CD14-positive monocyte (primary cell): Measurements from ENCODE around the gene PANX3. TPM values are rescaled to one million over a fixed set of nuclear protein-coding genes. Genes with fewer than 3 reads are reported as not detected.

Experiments
- DNase-seq, 3 donors: peaks; one replicate each; pipeline ENCODE4 v3.0.0-alpha.2; 2011 to 2022
- H2AFZ ChIP-seq: 2 replicates; pipeline ENCODE4 v1.6.0; 2012; ENCODE audit warnings: mild to moderate bottlenecking, low read depth, low read length, inconsistent platforms; ENCODE audit not compliant: insufficient read depth, poor library complexity, severe bottlenecking
- H3K27ac ChIP-seq, 2 donors: 1 replicate in 1 of 2; 2 replicates in 1 of 2; pipeline ENCODE4 v1.5.1; 2012 to 2013; ENCODE audit warnings: low read length in 2 of 2, control low read depth in 1 of 2, inconsistent platforms in 1 of 2, low read depth in 1 of 2, mild to moderate bottlenecking in 1 of 2
- H3K27me3 ChIP-seq, 2 donors: one replicate each; pipeline versions ENCODE4 v1.6.0 to v1.6.1; 2011 to 2013; ENCODE audit warnings: low read length in 2 of 2; ENCODE audit not compliant: control insufficient read depth in 2 of 2, insufficient read depth in 2 of 2
- H3K36me3 ChIP-seq, 2 donors: replicated peaks in 1 of 2; 1 replicate in 1 of 2; 2 replicates in 1 of 2; pipeline versions ENCODE4 v1.5.1 to v1.6.1; 2012 to 2013; ENCODE audit warnings: low read length in 2 of 2, control low read depth in 1 of 2, inconsistent platforms in 1 of 2, mild to moderate bottlenecking in 1 of 2; ENCODE audit not compliant: insufficient read depth in 2 of 2, control insufficient read depth in 1 of 2
- H3K4me1 ChIP-seq, 2 donors: 1 replicate in 1 of 2; 2 replicates in 1 of 2; pipeline versions ENCODE4 v1.5.1 to v1.6.1; 2012 to 2013; ENCODE audit warnings: low read length in 2 of 2, control low read depth in 1 of 2, inconsistent platforms in 1 of 2, mild to moderate bottlenecking in 1 of 2, moderate library complexity in 1 of 2; ENCODE audit not compliant: insufficient read depth in 2 of 2, control insufficient read depth in 1 of 2
- H3K4me2 ChIP-seq: replicated peaks from 2 replicates; pipeline ENCODE3; 2012; ENCODE audit warnings: low read length, moderate library complexity, mild to moderate bottlenecking; ENCODE audit not compliant: poor library complexity, severe bottlenecking; ENCODE audit errors: extremely low read depth
- H3K4me3 ChIP-seq, 3 experiments: fragments of 200-600 bp in 1 of 3; sonication (generic) in 1 of 3; replicated peaks in 1 of 3; 1 replicate in 2 of 3; 2 replicates in 1 of 3; pipeline ENCODE4 v1.5.1; 2011 to 2013; ENCODE audit warnings: low read length in 3 of 3, mild to moderate bottlenecking in 3 of 3, control low read depth in 2 of 3, low read depth in 2 of 3, inconsistent platforms in 1 of 3, moderate library complexity in 1 of 3
- H3K79me2 ChIP-seq: 2 replicates; pipeline ENCODE4 v1.6.0; 2012; ENCODE audit warnings: mild to moderate bottlenecking, control low read depth, inconsistent platforms, low read length, moderate library complexity; ENCODE audit not compliant: insufficient read depth
- H3K9ac ChIP-seq: 2 replicates; pipeline ENCODE4 v1.6.0; 2017; ENCODE audit warnings: low read length, mild to moderate bottlenecking; ENCODE audit not compliant: insufficient read depth, poor library complexity, severe bottlenecking
- H3K9me3 ChIP-seq, 2 donors: replicated peaks in 1 of 2; 1 replicate in 1 of 2; 2 replicates in 1 of 2; pipeline versions ENCODE4 v1.5.1 to v1.6.1; 2012 to 2013; ENCODE audit warnings: low read length in 2 of 2, control low read depth in 1 of 2; ENCODE audit not compliant: control insufficient read depth in 1 of 2, insufficient read depth in 1 of 2
- H4K20me1 ChIP-seq: 2 replicates; pipeline ENCODE4 v1.6.0; 2012; ENCODE audit warnings: mild to moderate bottlenecking, low read length, control low read depth, moderate library complexity; ENCODE audit not compliant: insufficient read depth
- H3K27ac Mint-ChIP-seq, 7 donors: one replicate each; pipeline ENCODE4 v1.8.0; 2020; ENCODE audit warnings: mild to moderate bottlenecking in 7 of 7, mixed read lengths in 7 of 7, moderate library complexity in 6 of 7, inconsistent platforms in 2 of 7
- H3K27me3 Mint-ChIP-seq, 3 donors: one replicate each; pipeline ENCODE4 v1.8.0; 2021 to 2022; ENCODE audit warnings: low read depth in 3 of 3, mild to moderate bottlenecking in 3 of 3, mixed read lengths in 3 of 3, moderate library complexity in 3 of 3, inconsistent platforms in 1 of 3
- H3K36me3 Mint-ChIP-seq, 2 donors: one replicate each; pipeline ENCODE4 v1.8.0; 2020; ENCODE audit warnings: mixed read lengths in 2 of 2, inconsistent platforms in 1 of 2, mild to moderate bottlenecking in 1 of 2
- H3K4me1 Mint-ChIP-seq: one replicate; pipeline ENCODE4 v1.8.0; 2020; ENCODE audit warnings: mild to moderate bottlenecking, mixed read lengths
- H3K4me3 Mint-ChIP-seq, 2 donors: one replicate each; pipeline ENCODE4 v1.8.0; 2020; ENCODE audit warnings: mild to moderate bottlenecking in 2 of 2, mixed read lengths in 2 of 2, moderate library complexity in 1 of 2
- H3K9me3 Mint-ChIP-seq, 7 donors: one replicate each; pipeline ENCODE4 v1.8.0; 2020 to 2022; ENCODE audit warnings: mixed read lengths in 7 of 7, mild to moderate bottlenecking in 6 of 7, moderate library complexity in 6 of 7, inconsistent platforms in 2 of 7
- WGBS: methylation state at CpG from one replicate; pipeline ENCODE4 v1.1.5; 2013; ENCODE audit warnings: missing lambda C conversion rate; ENCODE audit not compliant: insufficient coverage; 5-methylcytosine and 5-hydroxymethylcytosine counted together
- intact Hi-C, 2 donors: fragments of 100-400 bp; cut with micrococcal nuclease; formaldehyde crosslinking; loops; one replicate each; pipeline versions ENCODE4 v1.15.0 to v1.15.1; 2023
- polyA plus RNA-seq, 3 donors: library from polyadenylated mRNA; depleted of rRNA in 1 of 3; unstranded in 2 of 3; stranded (reverse) in 1 of 3; fragments of 300-500 nt in 2 of 3; fragments of >200 nt in 1 of 3; fragmentation: Illumina TruSeq in 2 of 3; gene quantifications; 1 replicate in 2 of 3; 2 replicates in 1 of 3; pipeline ENCODE4 v1.2.3, GENCODE V29; 2012 to 2021
- TF ChIP-seq, protein P1 (sequence below): fragments of 200-600 bp; IDR thresholded peaks from one replicate; pipeline ENCODE4 v1.8.0; 2022; ENCODE audit warnings: antibody characterized with exemption, mild to moderate bottlenecking

PANX3 gene
- polyA plus RNA-seq, 3 donors, result not detected

DNA sequence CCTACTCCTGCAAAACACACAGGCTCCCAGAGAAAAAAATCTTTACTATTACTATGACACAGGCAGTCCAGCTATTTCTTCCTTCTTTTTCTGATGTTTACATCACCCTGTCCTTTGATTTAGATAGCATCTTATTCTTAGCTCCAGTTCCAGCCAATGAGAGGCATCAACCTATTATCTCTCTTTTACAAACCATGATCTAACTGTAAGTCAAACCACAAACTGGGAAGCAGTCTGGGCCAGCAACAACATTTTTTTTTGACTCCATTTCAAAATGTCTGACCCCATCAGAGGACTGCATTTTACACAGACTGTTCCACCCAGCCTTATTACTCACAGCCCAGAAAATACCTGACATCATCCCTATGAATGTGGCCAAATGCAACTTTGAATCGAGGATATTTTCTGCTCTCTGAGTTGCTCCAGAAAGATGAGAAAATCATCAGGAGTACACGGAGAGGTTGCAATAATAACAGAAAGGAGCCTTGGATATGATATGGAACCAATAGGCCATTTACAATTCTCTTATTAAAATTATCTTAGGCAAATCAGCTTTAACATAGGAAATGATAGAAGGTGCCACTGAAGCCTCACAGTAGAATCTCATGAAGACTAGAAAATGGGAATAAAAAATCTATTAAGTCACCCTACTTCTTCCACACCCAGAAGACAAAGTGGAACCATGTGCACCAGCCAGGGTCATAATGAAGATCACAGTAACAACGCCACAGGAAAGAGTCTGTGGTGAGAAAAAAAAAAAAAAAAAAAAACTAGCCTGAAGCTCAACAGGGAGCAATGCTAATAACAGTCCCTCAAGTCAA, 32.6 kb downstream of the PANX3 start:
- peaks cover 5 to 8% of the 10 kb centered on the region in 2 donors for H3K4me1 ChIP-seq
- H3K27ac ChIP-seq, result no peak overlapping the region
- Mint-ChIP-seq H3K36me3 (peaks cover 4 to 6% of the 10 kb centered on the region in 2 donors), H3K9me3 (peaks cover 0 to 7% (median 2%) of the 10 kb centered on the region in 7 donors), H3K27me3 (peaks cover 0 to 2% (median 0%) of the 10 kb centered on the region in 3 donors), H3K4me1 (peaks cover 6% of the 10 kb centered on the region), H3K4me3 (no peak overlapping the region), H3K27ac (peak overlapping the region in 1 of 7 donors; percentile 1)
- H4K20me1 ChIP-seq, result no peaks in the 10 kb centered on the region
- WGBS, result no CpG with 5 or more reads among the region's 3 CpGs
- peaks cover 0 to 3% of the 10 kb centered on the region in 2 donors for H3K9me3 ChIP-seq
- H3K79me2 ChIP-seq, result no peaks in the 10 kb centered on the region
- no peak overlapping the region for H2AFZ ChIP-seq
- H3K36me3 ChIP-seq, result peaks cover 0 to 7% of the 10 kb centered on the region in 2 donors
- no peak overlapping the region for H3K9ac ChIP-seq
- H3K27me3 ChIP-seq, result no peaks in the 10 kb centered on the region
- intact Hi-C loops, result no loop called here
- no peak overlapping the region for H3K4me3 ChIP-seq
- no peak overlapping the region for H3K4me2 ChIP-seq
- TF ChIP-seq, protein P1, sequence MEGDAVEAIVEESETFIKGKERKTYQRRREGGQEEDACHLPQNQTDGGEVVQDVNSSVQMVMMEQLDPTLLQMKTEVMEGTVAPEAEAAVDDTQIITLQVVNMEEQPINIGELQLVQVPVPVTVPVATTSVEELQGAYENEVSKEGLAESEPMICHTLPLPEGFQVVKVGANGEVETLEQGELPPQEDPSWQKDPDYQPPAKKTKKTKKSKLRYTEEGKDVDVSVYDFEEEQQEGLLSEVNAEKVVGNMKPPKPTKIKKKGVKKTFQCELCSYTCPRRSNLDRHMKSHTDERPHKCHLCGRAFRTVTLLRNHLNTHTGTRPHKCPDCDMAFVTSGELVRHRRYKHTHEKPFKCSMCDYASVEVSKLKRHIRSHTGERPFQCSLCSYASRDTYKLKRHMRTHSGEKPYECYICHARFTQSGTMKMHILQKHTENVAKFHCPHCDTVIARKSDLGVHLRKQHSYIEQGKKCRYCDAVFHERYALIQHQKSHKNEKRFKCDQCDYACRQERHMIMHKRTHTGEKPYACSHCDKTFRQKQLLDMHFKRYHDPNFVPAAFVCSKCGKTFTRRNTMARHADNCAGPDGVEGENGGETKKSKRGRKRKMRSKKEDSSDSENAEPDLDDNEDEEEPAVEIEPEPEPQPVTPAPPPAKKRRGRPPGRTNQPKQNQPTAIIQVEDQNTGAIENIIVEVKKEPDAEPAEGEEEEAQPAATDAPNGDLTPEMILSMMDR, result no peak
- no peak for DNase-seq

GRCh38 chr11:124644426-124645280, 33.4 kb downstream of the PANX3 start:
- Mint-ChIP-seq H3K4me1 (peaks cover 6% of the 10 kb centered on the region), H3K27me3 (peaks cover 0 to 2% (median 0%) of the 10 kb centered on the region in 3 donors), H3K27ac (no peak overlapping the region), H3K36me3 (peaks cover 0 to 6% of the 10 kb centered on the region in 2 donors), H3K9me3 (peaks cover 0 to 7% (median 2%) of the 10 kb centered on the region in 7 donors), H3K4me3 (peak overlapping the region in 1 of 2 donors; percentile 56)
- H3K27me3 ChIP-seq, result no peaks in the 10 kb centered on the region
- peaks cover 5 to 8% of the 10 kb centered on the region in 2 donors for H3K4me1 ChIP-seq
- TF ChIP-seq, protein P1, result peak; percentile 89
- peak overlapping the region; percentile 55 for H2AFZ ChIP-seq
- peak; percentile 35 to 63 (median 50) for DNase-seq
- peak overlapping the region; percentile 62 for H3K4me2 ChIP-seq
- intact Hi-C loops, result no loop called here
- H3K9ac ChIP-seq, result no peak overlapping the region
- 12% methylated on average over 12 of the region's 16 CpGs for WGBS
- peaks cover 0 to 3% of the 10 kb centered on the region in 2 donors for H3K9me3 ChIP-seq
- no peak overlapping the region for H3K27ac ChIP-seq
- no peaks in the 10 kb centered on the region for H3K79me2 ChIP-seq
- peak overlapping the region in 1 of 3 experiments; percentile 50 for H3K4me3 ChIP-seq
- H4K20me1 ChIP-seq, result no peaks in the 10 kb centered on the region
- no peaks in the 10 kb centered on the region for H3K36me3 ChIP-seq
